Spinal cord (tissue), 10 donors: ENCODE measurements around the gene VANGL2. TPM values are rescaled to one million over a fixed set of nuclear protein-coding genes. Genes with fewer than 3 reads are reported as not detected.
"Not testable (repeated sequence)": the region's sequence is repeated elsewhere in the genome, so short reads cannot be mapped to it uniquely, and the experiment has no call there.

Experiments used
- DNase-seq, 6 donors: peaks; one replicate each; pipeline versions ENCODE4 v3.0.0 to v3.0.0-alpha.2; 2013 to 2015; ENCODE audit warnings: low spot score in 6 of 6, low read depth in 4 of 6
- H3K27ac ChIP-seq: one replicate; pipeline ENCODE4 v1.5.1; 2013; ENCODE audit warnings: low read depth, low read length, control low read depth
- H3K27me3 ChIP-seq: one replicate; pipeline ENCODE4 v1.6.1; 2013; ENCODE audit warnings: low read length; ENCODE audit not compliant: control insufficient read depth, insufficient read depth
- H3K36me3 ChIP-seq: one replicate; pipeline ENCODE4 v1.6.1; 2013; ENCODE audit warnings: low read length; ENCODE audit not compliant: control insufficient read depth, insufficient read depth
- H3K4me1 ChIP-seq: one replicate; pipeline ENCODE4 v1.6.1; 2013; ENCODE audit warnings: low read length; ENCODE audit not compliant: control insufficient read depth, insufficient read depth
- H3K4me3 ChIP-seq: one replicate; pipeline ENCODE4 v1.5.1; 2013; ENCODE audit warnings: low read depth, low read length, control low read depth
- H3K9me3 ChIP-seq: one replicate; pipeline ENCODE4 v1.6.1; 2013; ENCODE audit warnings: low read length; ENCODE audit not compliant: control insufficient read depth, insufficient read depth
- WGBS: methylation state at CpG from one replicate; pipeline ENCODE4 v1.1.5; 2013; ENCODE audit warnings: missing lambda C conversion rate; ENCODE audit not compliant: insufficient coverage; 5-methylcytosine and 5-hydroxymethylcytosine counted together
- polyA plus RNA-seq, 2 donors: library from polyadenylated mRNA; unstranded; fragments of 120-200 nt; gene quantifications; one replicate each; pipeline ENCODE4 v1.2.1, GENCODE V29; 2013; ENCODE audit not compliant: insufficient read length in 2 of 2
- total RNA-seq, 2 donors: library from RNA; depleted of rRNA in 1 of 2; stranded (reverse); fragments of 120-200 nt in 1 of 2; fragments of >200 nt in 1 of 2; gene quantifications; one replicate each; pipeline versions ENCODE4 v1.2.3 to v1.2.4, GENCODE V29; 2013 to 2014
- donor health status: healthy.

VANGL2 gene
- total and polyA plus RNA-seq, 4 donors = 8.7 to 67.0 (median 37.1) TPM

- Histone ChIP-seq H3K4me3 (no peak overlapping the region), H3K9me3 (no peaks in the 10 kb centered on the region), H3K4me1 (peaks cover 20% of the 10 kb centered on the region), H3K27me3 (no peaks in the 10 kb centered on the region), H3K36me3 (no peaks in the 10 kb centered on the region), H3K27ac (peak overlapping the region; percentile 83)
- 60% methylated on average over 1 of the region's 5 CpGs for WGBS
- peak in 5 of 6 donors; percentile 41 to 95 (median 56) for DNase-seq
These were observed 23.7 kb upstream of the VANGL2 start for GRCh38 chr1:160376525-160377131.

- DNase-seq = no peak
- Histone ChIP-seq H3K27me3 (no peaks in the 10 kb centered on the region), H3K36me3 (no peaks in the 10 kb centered on the region), H3K4me3 (no peak overlapping the region), H3K4me1 (peaks cover 20% of the 10 kb centered on the region), H3K9me3 (no peaks in the 10 kb centered on the region), H3K27ac (no peak overlapping the region)
- WGBS = 65% methylated on average over 5 of the region's 7 CpGs
These were observed 22.7 kb upstream of the VANGL2 start for GRCh38 chr1:160377585-160378206.

GRCh38 chr1:160384812-160385211 is 15.6 kb upstream of the VANGL2 start:
- DNase-seq, H3K27me3 ChIP-seq, H3K9me3 ChIP-seq, H3K27ac ChIP-seq, H3K4me3 ChIP-seq, H3K4me1 ChIP-seq, H3K36me3 ChIP-seq: not testable (repeated sequence)
- WGBS = no CpG with 5 or more reads among the region's 2 CpGs

- H3K27ac ChIP-seq, H3K36me3 ChIP-seq, H3K4me3 ChIP-seq, DNase-seq, H3K4me1 ChIP-seq, H3K9me3 ChIP-seq, H3K27me3 ChIP-seq: not testable (repeated sequence)
- 81% methylated on average over 2 of the region's 4 CpGs for WGBS
These were observed 12.0 kb upstream of the VANGL2 start for GRCh38 chr1:160388406-160388805.

- WGBS = 100% methylated on average over 7 of the region's 8 CpGs
- H3K4me1 ChIP-seq = peaks cover 3% of the 10 kb centered on the region
- H3K4me3 ChIP-seq = no peak overlapping the region
- no peaks in the 10 kb centered on the region for H3K36me3 ChIP-seq
- no peak for DNase-seq
- no peak overlapping the region for H3K27ac ChIP-seq
- no peaks in the 10 kb centered on the region for H3K9me3 ChIP-seq
- no peaks in the 10 kb centered on the region for H3K27me3 ChIP-seq
These were observed 5.7 kb upstream of the VANGL2 start for GRCh38 chr1:160394673-160395072.

- Histone ChIP-seq H3K4me3 (no peak overlapping the region), H3K27me3 (no peaks in the 10 kb centered on the region), H3K27ac (no peak overlapping the region), H3K4me1 (peaks cover 20% of the 10 kb centered on the region), H3K36me3 (no peaks in the 10 kb centered on the region), H3K9me3 (no peaks in the 10 kb centered on the region)
- WGBS = 80% methylated on average over 1 of the region's 1 CpG
- DNase-seq = no peak
These were observed 2.7 kb upstream of the VANGL2 start for GRCh38 chr1:160397651-160398050.

GRCh38 chr1:160398823-160399222 is 1.5 kb upstream of the VANGL2 start:
- WGBS = 80% methylated on average over 1 of the region's 4 CpGs

DNA sequence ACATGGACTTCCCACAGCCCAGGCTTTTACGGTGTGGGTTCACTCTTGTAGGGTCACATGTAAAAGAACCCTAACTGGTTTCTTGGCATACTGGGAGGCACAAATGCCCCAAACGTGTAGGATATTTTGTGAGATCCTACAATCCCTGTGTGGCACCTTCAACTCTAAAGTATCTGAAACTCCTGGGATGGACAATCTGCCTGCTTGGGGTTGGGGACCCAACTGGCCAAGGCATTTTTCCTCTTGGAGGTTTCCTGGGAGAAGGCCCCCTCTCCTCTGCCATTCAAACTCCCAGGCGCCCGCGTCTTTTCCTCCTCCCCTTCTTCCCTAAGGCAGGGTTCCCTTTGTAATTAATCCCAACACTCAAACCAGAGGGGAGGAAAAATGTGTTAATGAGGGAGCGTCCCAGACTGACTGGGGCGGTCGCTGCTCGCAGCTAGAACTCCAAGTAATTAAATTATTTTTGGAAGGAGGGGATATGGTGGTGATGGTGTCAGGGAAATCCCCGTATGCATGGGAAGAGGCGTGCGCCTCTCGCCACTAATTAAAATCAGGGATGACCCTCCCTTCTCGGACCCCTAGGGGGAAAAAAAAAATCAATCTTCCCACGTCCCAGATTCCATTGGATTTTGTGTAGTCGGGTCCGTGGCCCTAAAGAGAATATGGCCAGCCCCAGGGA is 681 bp upstream of the VANGL2 start:
- H3K36me3 ChIP-seq = no peaks in the 10 kb centered on the region
- 2% methylated on average over 6 of the region's 17 CpGs for WGBS
- H3K4me3 ChIP-seq = peak overlapping the region; percentile 61
- H3K27ac ChIP-seq = peak overlapping the region; percentile 78
- peaks cover 32% of the 10 kb centered on the region for H3K4me1 ChIP-seq
- H3K9me3 ChIP-seq = no peaks in the 10 kb centered on the region
- DNase-seq = no peak
- H3K27me3 ChIP-seq = no peaks in the 10 kb centered on the region

More at GRCh38 chr1:160398823-160399222, 1.5 kb upstream of the VANGL2 start:
- H3K4me1 ChIP-seq = peaks cover 28% of the 10 kb centered on the region
- H3K9me3 ChIP-seq = no peaks in the 10 kb centered on the region
- H3K27ac ChIP-seq = no peak overlapping the region
- H3K4me3 ChIP-seq = no peak overlapping the region
- DNase-seq = no peak
- no peaks in the 10 kb centered on the region for H3K27me3 ChIP-seq
- H3K36me3 ChIP-seq = no peaks in the 10 kb centered on the region

DNA sequence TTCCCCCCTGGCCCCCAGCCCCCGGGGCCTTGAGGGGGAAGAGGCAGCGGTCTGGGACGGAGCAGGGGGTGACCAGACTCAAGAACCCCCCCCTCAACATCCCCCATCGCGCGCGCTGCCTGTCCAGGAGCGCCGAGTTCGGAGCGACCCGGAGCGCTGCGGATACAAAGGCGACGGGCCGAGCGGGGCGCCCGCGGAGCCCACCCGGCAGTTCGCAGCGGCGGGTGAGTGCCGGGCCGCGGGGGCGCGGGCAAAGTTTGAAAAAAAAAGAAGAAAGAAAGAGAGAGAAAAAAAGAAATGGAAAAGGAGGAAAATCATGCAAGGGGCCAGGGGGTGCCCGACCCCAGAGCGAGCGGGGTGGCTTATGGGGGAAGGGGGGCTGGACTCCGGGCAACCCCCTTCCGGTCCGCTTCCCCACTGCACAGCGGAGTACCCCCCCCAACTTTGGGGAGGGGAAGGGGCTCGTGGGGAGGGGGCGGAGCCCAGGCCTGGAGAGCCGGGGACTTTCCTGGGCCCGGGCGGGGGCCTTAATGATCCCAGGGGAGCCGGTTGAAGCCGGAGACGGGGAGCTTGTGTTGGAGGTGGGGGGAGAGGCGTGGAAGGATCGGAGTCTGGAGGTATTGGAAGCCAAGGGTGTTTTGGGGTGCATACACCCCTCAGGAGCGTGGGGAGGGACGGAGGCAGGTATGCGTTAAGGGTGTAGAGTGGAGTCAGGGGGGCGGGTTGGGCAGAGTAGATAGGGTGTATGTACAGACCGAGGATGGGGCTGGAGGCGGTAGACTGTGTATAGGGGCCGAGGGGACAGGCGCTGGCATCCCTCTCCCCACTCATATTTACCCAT is 502 bp downstream of the VANGL2 start:
- Histone ChIP-seq H3K36me3 (no peaks in the 10 kb centered on the region), H3K9me3 (no peaks in the 10 kb centered on the region), H3K27ac (peak overlapping the region; percentile 82), H3K4me3 (peak overlapping the region; percentile 76), H3K27me3 (no peaks in the 10 kb centered on the region), H3K4me1 (peaks cover 32% of the 10 kb centered on the region)
- WGBS = 0% methylated on average over 35 of the region's 55 CpGs
- peak in 4 of 6 donors; percentile 39 to 90 (median 64) for DNase-seq
